Activated CD4-positive, alpha-beta T cell treated with anti-CD3 and anti-CD28 coated beads for 48 hours (primary cell): ENCODE data around the gene PDE4C.
A peak's percentile ranks its signal among the peaks of the same experiment; 100 is the strongest.

Source experiments
- DNase-seq: peaks from one replicate; pipeline ENCODE4 v3.0.0-alpha.2; 2020

The PDE4C gene

GRCh38 chr19:18254546-18255503 lies 28.6 kb upstream of the PDE4C start:
- no peak for DNase-seq

GRCh38 chr19:18253716-18254115 lies 27.5 kb upstream of the PDE4C start:
- no peak for DNase-seq

GRCh38 chr19:18253130-18253529 lies 26.9 kb upstream of the PDE4C start:
- DNase-seq = no peak

- no peak for DNase-seq
These were observed 26.1 kb upstream of the PDE4C start for GRCh38 chr19:18252370-18252717.

GRCh38 chr19:18251587-18252369 lies 25.5 kb upstream of the PDE4C start:
- peak; percentile 88 for DNase-seq

- no peak for DNase-seq
These were observed 23.6 kb upstream of the PDE4C start for GRCh38 chr19:18249834-18250233.

GRCh38 chr19:18245297-18245696 lies 19.1 kb upstream of the PDE4C start:
- no peak for DNase-seq

GRCh38 chr19:18239303-18239702 lies 13.1 kb upstream of the PDE4C start:
- no peak for DNase-seq

- no peak for DNase-seq
These were observed 8.0 kb upstream of the PDE4C start for GRCh38 chr19:18234194-18234593.

- peak; percentile 67 for DNase-seq
These were observed 7.1 kb upstream of the PDE4C start for GRCh38 chr19:18233224-18233825.

- peak; percentile 31 for DNase-seq
These were observed 6.4 kb upstream of the PDE4C start for GRCh38 chr19:18232540-18233223.

GRCh38 chr19:18231775-18232174 lies 5.5 kb upstream of the PDE4C start:
- no peak for DNase-seq

GRCh38 chr19:18230941-18231734 lies 4.9 kb upstream of the PDE4C start:
- no peak for DNase-seq

GRCh38 chr19:18229915-18230314 lies 3.7 kb upstream of the PDE4C start:
- DNase-seq = no peak

- no peak for DNase-seq
These were observed 3.2 kb upstream of the PDE4C start for GRCh38 chr19:18229474-18229873.

GRCh38 chr19:18227781-18228271 lies 1.6 kb upstream of the PDE4C start:
- DNase-seq = no peak

GRCh38 chr19:18226956-18227780 lies 930 bp upstream of the PDE4C start:
- DNase-seq = no peak

- no peak for DNase-seq
These were observed 910 bp downstream of the PDE4C start for GRCh38 chr19:18225355-18225701.

GRCh38 chr19:18224525-18225354 lies 1.5 kb downstream of the PDE4C start:
- DNase-seq = peak; percentile 98

GRCh38 chr19:18223860-18224524 lies 2.2 kb downstream of the PDE4C start:
- DNase-seq = peak; percentile 65
